H1 (cell line): ENCODE results near the gene FNIP2. TPM values are rescaled to one million over a fixed set of nuclear protein-coding genes. Genes with fewer than 3 reads are reported as not detected.

Experiments used
- CTCF ChIA-PET: fragments of 300-600 bp; sonication (Branson Sonifier 250); formaldehyde crosslinking; loops from one replicate; lab custom pipeline; 2021; ENCODE audit not compliant: partially characterized antibody; lab: Charles Lee
- POLR2A ChIA-PET: fragments of 300-600 bp; sonication (Branson Sonifier 250); formaldehyde crosslinking; loops from one replicate; lab custom pipeline; 2021; ENCODE audit warnings: inconsistent platforms; ENCODE audit not compliant: partially characterized antibody; lab: Charles Lee
- DNase-seq, 2 experiments: peaks; one replicate each; pipeline versions ENCODE4 v3.0.0 to v3.0.0-alpha.2; 2010 to 2022; ENCODE audit warnings: low spot score in 2 of 2, low read depth in 1 of 2, mixed read lengths in 1 of 2
- FAIRE-seq: peaks from 2 replicates; lab custom pipeline; 2011; peaks lifted over from hg19 to GRCh38; lab: Jason Lieb, UNC
- H2AFZ ChIP-seq: 2 replicates; pipeline ENCODE4 v1.8.1; 2012; ENCODE audit warnings: low read length, inconsistent platforms
- H2AK5ac ChIP-seq: 2 replicates; pipeline ENCODE4 v1.6.1; 2013; ENCODE audit warnings: low read depth, low read length
- H2BK120ac ChIP-seq: replicated peaks from 2 replicates; pipeline ENCODE3; 2013; ENCODE audit warnings: low read depth, low read length, inconsistent platforms
- H2BK12ac ChIP-seq: 2 replicates; pipeline ENCODE4 v1.6.1; 2013; ENCODE audit warnings: low read depth, low read length
- H2BK15ac ChIP-seq: 2 replicates; pipeline ENCODE4 v1.6.1; 2013; ENCODE audit warnings: low read length
- H2BK20ac ChIP-seq: 2 replicates; pipeline ENCODE4 v1.6.1; 2013; ENCODE audit warnings: low read length
- H2BK5ac ChIP-seq: 2 replicates; pipeline ENCODE4 v1.6.1; 2013; ENCODE audit warnings: low read depth, low read length
- H3K14ac ChIP-seq: 2 replicates; pipeline ENCODE4 v1.6.1; 2013; ENCODE audit warnings: inconsistent platforms; ENCODE audit not compliant: insufficient read length
- H3K18ac ChIP-seq: 2 replicates; pipeline ENCODE4 v1.6.1; 2013; ENCODE audit warnings: low read length; ENCODE audit errors: extremely low read depth
- H3K23ac ChIP-seq: 2 replicates; pipeline ENCODE4 v1.6.1; 2013; ENCODE audit warnings: inconsistent platforms; ENCODE audit not compliant: insufficient read length
- H3K23me2 ChIP-seq: 2 replicates; pipeline ENCODE4 v1.6.1; 2013; ENCODE audit warnings: low read depth, low read length
- H3K27ac ChIP-seq: 2 replicates; pipeline ENCODE4 v1.6.1; 2011; ENCODE audit warnings: low read depth, low read length, inconsistent platforms
- H3K27me3 ChIP-seq, 4 experiments: replicated peaks in 1 of 4; 1 replicate in 1 of 4; 2 replicates in 3 of 4; pipeline versions ENCODE4 v1.6.1 to v1.8.1; 2011 to 2013; ENCODE audit warnings: low read length in 3 of 4, mild to moderate bottlenecking in 3 of 4, inconsistent platforms in 2 of 4, mixed read lengths in 2 of 4, moderate library complexity in 1 of 4; ENCODE audit not compliant: control insufficient read depth in 3 of 4, insufficient read depth in 3 of 4; ENCODE audit errors: extremely low read depth in 1 of 4
- H3K36me3 ChIP-seq, 4 experiments: 2 replicates each; pipeline versions ENCODE4 v1.6.1 to v1.8.1; 2011 to 2013; ENCODE audit warnings: mild to moderate bottlenecking in 4 of 4, low read length in 3 of 4, moderate library complexity in 2 of 4, control low read depth in 1 of 4, inconsistent platforms in 1 of 4; ENCODE audit not compliant: insufficient read depth in 4 of 4, control insufficient read depth in 2 of 4
- H3K4ac ChIP-seq: replicated peaks from 2 replicates; pipeline ENCODE3; 2013; ENCODE audit warnings: low read length, low read depth, mixed read lengths, inconsistent platforms; ENCODE audit not compliant: insufficient read length
- H3K4me1 ChIP-seq, 4 experiments: replicated peaks in 1 of 4; 1 replicate in 1 of 4; 2 replicates in 3 of 4; pipeline versions ENCODE4 v1.6.1 to v1.8.1; 2011 to 2013; ENCODE audit warnings: low read length in 3 of 4, inconsistent platforms in 2 of 4, mixed read lengths in 1 of 4; ENCODE audit not compliant: insufficient read depth in 4 of 4, control insufficient read depth in 3 of 4
- H3K4me2 ChIP-seq, 2 experiments: 2 replicates each; pipeline versions ENCODE4 v1.6.1 to v1.8.1; 2011 to 2013; ENCODE audit warnings: low read depth in 2 of 2, low read length in 2 of 2, control low read depth in 1 of 2, inconsistent platforms in 1 of 2, mild to moderate bottlenecking in 1 of 2; ENCODE audit not compliant: insufficient read depth in 1 of 2
- H3K4me3 ChIP-seq, 4 experiments: fragments of 200-600, 300-600 bp in 1 of 4; sonication (generic), shearing (Covaris generic), sonication (Bioruptor Twin) in 1 of 4; 2 replicates each; pipeline versions ENCODE4 v1.5.1 to v1.8.1; 2011 to 2016; ENCODE audit warnings: low read length in 4 of 4, low read depth in 3 of 4, control low read depth in 2 of 4, inconsistent platforms in 2 of 4, mild to moderate bottlenecking in 2 of 4, mixed read lengths in 1 of 4, moderate library complexity in 1 of 4; ENCODE audit not compliant: insufficient read depth in 2 of 4; ENCODE audit errors: extremely low read depth in 1 of 4
- H3K56ac ChIP-seq: replicated peaks from 2 replicates; pipeline ENCODE3; 2013; ENCODE audit warnings: low read depth, mild to moderate bottlenecking, mixed read lengths, low read length, inconsistent platforms; ENCODE audit not compliant: insufficient read length
- H3K79me1 ChIP-seq: 2 replicates; pipeline ENCODE4 v1.6.1; 2013; ENCODE audit warnings: low read depth, low read length, control low read depth
- H3K79me2 ChIP-seq, 2 experiments: 2 replicates each; pipeline versions ENCODE4 v1.6.1 to v1.8.1; 2012 to 2013; ENCODE audit warnings: low read length in 2 of 2, mild to moderate bottlenecking in 2 of 2, inconsistent platforms in 1 of 2; ENCODE audit not compliant: insufficient read depth in 2 of 2, control insufficient read depth in 1 of 2
- H3K9ac ChIP-seq, 4 experiments: replicated peaks in 1 of 4; 1 replicate in 1 of 4; 2 replicates in 3 of 4; pipeline versions ENCODE4 v1.6.1 to v1.8.1; 2011 to 2013; ENCODE audit warnings: low read depth in 3 of 4, low read length in 3 of 4, control low read depth in 2 of 4, mild to moderate bottlenecking in 2 of 4, moderate library complexity in 2 of 4, inconsistent platforms in 1 of 4; ENCODE audit errors: extremely low read depth in 1 of 4
- H3K9me3 ChIP-seq, 2 experiments: 2 replicates each; pipeline versions ENCODE4 v1.6.1 to v1.8.1; 2012 to 2013; ENCODE audit warnings: mild to moderate bottlenecking in 2 of 2, moderate library complexity in 2 of 2, control low read depth in 1 of 2, inconsistent platforms in 1 of 2, low read depth in 1 of 2, low read length in 1 of 2, mixed read lengths in 1 of 2; ENCODE audit not compliant: insufficient read depth in 2 of 2
- H4K20me1 ChIP-seq, 2 experiments: replicated peaks in 1 of 2; 2 replicates each; pipeline versions ENCODE3 to v1.8.1; 2011 to 2013; ENCODE audit warnings: inconsistent platforms in 2 of 2, low read length in 2 of 2, mild to moderate bottlenecking in 1 of 2; ENCODE audit not compliant: insufficient read depth in 2 of 2, control insufficient read depth in 1 of 2
- H4K5ac ChIP-seq: 2 replicates; pipeline ENCODE4 v1.6.1; 2013; ENCODE audit warnings: low read length, low read depth, mixed read lengths, inconsistent platforms; ENCODE audit not compliant: insufficient read length
- H4K8ac ChIP-seq: 2 replicates; pipeline ENCODE4 v1.8.0; 2013; ENCODE audit warnings: mild to moderate bottlenecking, moderate library complexity, low read length, inconsistent platforms; ENCODE audit not compliant: insufficient read depth; ENCODE audit errors: extremely low read depth
- H4K91ac ChIP-seq: replicated peaks from 2 replicates; pipeline ENCODE3; 2013; ENCODE audit warnings: low read length, mixed read lengths, inconsistent platforms; ENCODE audit not compliant: insufficient read length
- CHD1 ChIP-seq: IDR thresholded peaks from 2 replicates; pipeline ENCODE4 v1.6.1; 2012; ENCODE audit warnings: low read depth, low read length, improper control_type of control experiment
- EGR1 ChIP-seq: IDR thresholded peaks from 2 replicates; pipeline ENCODE4 v1.6.1; 2011; ENCODE audit warnings: low read depth, low read length, borderline replicate concordance
- EP300 ChIP-seq, 2 experiments: IDR thresholded peaks; 1 replicate in 1 of 2; 2 replicates in 1 of 2; pipeline ENCODE4 v1.6.1; 2011 to 2012; ENCODE audit warnings: low read depth in 2 of 2, low read length in 2 of 2, mild to moderate bottlenecking in 2 of 2, borderline replicate concordance in 1 of 2, inconsistent platforms in 1 of 2, moderate library complexity in 1 of 2
- KDM4A ChIP-seq: IDR thresholded peaks from one replicate; pipeline ENCODE4 v1.7.1; 2012; ENCODE audit warnings: low read depth, mild to moderate bottlenecking, moderate library complexity, low read length, inconsistent platforms; ENCODE audit not compliant: severe bottlenecking
- MAFK ChIP-seq: IDR thresholded peaks from 2 replicates; pipeline ENCODE4 v1.6.1; 2012; ENCODE audit warnings: low read depth, mild to moderate bottlenecking, improper control_type of control experiment, low read length
- POU5F1 ChIP-seq: IDR thresholded peaks from 2 replicates; pipeline ENCODE4 v1.6.1; 2011; ENCODE audit warnings: low read depth, mild to moderate bottlenecking, low read length, moderate library complexity
- RFX5 ChIP-seq: IDR thresholded peaks from 2 replicates; pipeline ENCODE4 v1.6.1; 2011; ENCODE audit warnings: low read depth, low read length, improper control_type of control experiment, borderline replicate concordance
- SIRT6 ChIP-seq: IDR thresholded peaks from one replicate; pipeline ENCODE4 v1.7.1; 2012; ENCODE audit warnings: low read length, inconsistent platforms
- TBP ChIP-seq: IDR thresholded peaks from 2 replicates; pipeline ENCODE4 v1.6.1; 2011; ENCODE audit warnings: low read depth, low read length, improper control_type of control experiment
- WGBS, 2 experiments: shearing (Covaris generic) in 1 of 2; methylation state at CpG; one replicate each; pipeline versions ENCODE4 v1.1.6 to v1.1.7; 2013 to 2015; ENCODE audit warnings: low lambda C conversion rate in 2 of 2, mixed read lengths in 2 of 2, inconsistent platforms in 1 of 2, low coverage in 1 of 2, missing lambda C conversion rate in 1 of 2; ENCODE audit not compliant: insufficient replicate concordance in 2 of 2, insufficient coverage in 1 of 2, insufficient read length in 1 of 2; ENCODE audit errors: extremely low coverage in 1 of 2, missing lambda C conversion rate in 1 of 2; 5-methylcytosine and 5-hydroxymethylcytosine counted together
- polyA plus RNA-seq, 7 experiments: library from polyadenylated mRNA; depleted of rRNA in 3 of 7; stranded (reverse) in 5 of 7; unstranded in 2 of 7; fragments of >200 nt in 5 of 7; fragments of 200-250 nt in 2 of 7; gene quantifications; 1 replicate in 5 of 7; 2 replicates in 1 of 7; 4 replicates in 1 of 7; pipeline versions ENCODE4 v1.2.1 to v1.2.3, GENCODE V29; 2011 to 2013; ENCODE audit warnings: missing spikeins in 2 of 7, mixed read lengths in 2 of 7
- total RNA-seq: library from RNA; stranded (reverse); fragmentation: NEBNext Ultra II Directional; extraction: Animal tissue kit (Norgen Biotek cat#: 25700); gene quantifications from 2 replicates; pipeline ENCODE4 v1.2.1, GENCODE V29; 2021

FNIP2 gene
- total and polyA plus RNA-seq, 2 of the 8 experiments (the other 6 are each of a cell fraction or from before 2014, with no cell fraction given), result 4.0 to 13.0 TPM

GRCh38 chr4:158824425-158825274 lies 55.8 kb downstream of the FNIP2 start:
- Histone ChIP-seq H3K4ac (no peak overlapping the region), H2BK5ac (no peak overlapping the region), H3K18ac (no peak overlapping the region), H4K5ac (no peak overlapping the region), H3K4me2 (no peak overlapping the region), H3K9ac (no peak overlapping the region), H3K4me1 (no peaks in the 10 kb centered on the region), H3K36me3 (no peaks in the 10 kb centered on the region), H3K4me3 (no peak overlapping the region), H2BK120ac (no peak overlapping the region), H3K27ac (no peak overlapping the region), H4K8ac (no peak overlapping the region), H3K79me2 (no peaks in the 10 kb centered on the region), H2BK15ac (0 out of 2 replicates have a peak overlapping the region, but pooled peaks have one; percentile 63), H2AFZ (no peak overlapping the region), H3K23me2 (no peaks in the 10 kb centered on the region; the same call in 1 of the 2 replicates), H3K79me1 (peaks cover 2% of the 10 kb centered on the region; the same call in 1 of the 2 replicates), H3K23ac (no peak overlapping the region), H2BK20ac (0 out of 2 replicates have a peak overlapping the region, but pooled peaks have one; percentile 13), H3K56ac (no peak overlapping the region), H2AK5ac (peak overlapping the region; percentile 85; the same call in 1 of the 2 replicates), H3K27me3 (no peaks in the 10 kb centered on the region), H3K14ac (no peak overlapping the region), H3K9me3 (no peaks in the 10 kb centered on the region), H4K91ac (no peak overlapping the region), H2BK12ac (no peak overlapping the region), H4K20me1 (no peaks in the 10 kb centered on the region)
- ChIA-PET CTCF (interaction anchor here (1.2 kb wide), 1 partner anchor 12 kb away, joined by 4 read pairs; no protein-coding TSS in a partner anchor), POLR2A (interaction anchor here (1.2 kb wide), 2 partner anchors 21 to 27 kb away, joined by 3 to 4 read pairs; no protein-coding TSS in a partner anchor)
- TF ChIP-seq RFX5, result no peak
- TF ChIP-seq SIRT6, result no peak
- no peak for TF ChIP-seq KDM4A
- no peak for TF ChIP-seq CHD1
- no peak for TF ChIP-seq EP300 (IDR thresholded peaks at IDR 0.05; ENCODE audit: borderline replicate concordance in 1 of 2, low read depth in 2 of 2, low read length in 2 of 2)
- no peak for TF ChIP-seq MAFK
- TF ChIP-seq TBP, result no peak
- TF ChIP-seq POU5F1, result no peak
- no peak for TF ChIP-seq EGR1
- FAIRE-seq, result no peak
- 87% methylated on average over 7 of the region's 7 CpGs; no CpG with 5 or more reads in 1 of the 2 experiments for WGBS, 2 experiments
- no peak for DNase-seq
